D721Med (cell line): ENCODE data around the gene CYP26B1.

Experiments
- DNase-seq: peaks from one replicate; pipeline ENCODE4 v3.0.0; 2011; ENCODE audit warnings: low spot score; ENCODE audit not compliant: insufficient read length
- FAIRE-seq: peaks from 2 replicates; lab custom pipeline; 2011; peaks lifted over from hg19 to GRCh38; lab: Jason Lieb, UNC
- TF ChIP-seq, protein P1 (sequence below): IDR thresholded peaks from 2 replicates; pipeline ENCODE4 v1.5.1; 2012; ENCODE audit warnings: mild to moderate bottlenecking, control low read depth; ENCODE audit not compliant: insufficient read depth; ENCODE audit errors: missing control alignments

The CYP26B1 gene

DNA sequence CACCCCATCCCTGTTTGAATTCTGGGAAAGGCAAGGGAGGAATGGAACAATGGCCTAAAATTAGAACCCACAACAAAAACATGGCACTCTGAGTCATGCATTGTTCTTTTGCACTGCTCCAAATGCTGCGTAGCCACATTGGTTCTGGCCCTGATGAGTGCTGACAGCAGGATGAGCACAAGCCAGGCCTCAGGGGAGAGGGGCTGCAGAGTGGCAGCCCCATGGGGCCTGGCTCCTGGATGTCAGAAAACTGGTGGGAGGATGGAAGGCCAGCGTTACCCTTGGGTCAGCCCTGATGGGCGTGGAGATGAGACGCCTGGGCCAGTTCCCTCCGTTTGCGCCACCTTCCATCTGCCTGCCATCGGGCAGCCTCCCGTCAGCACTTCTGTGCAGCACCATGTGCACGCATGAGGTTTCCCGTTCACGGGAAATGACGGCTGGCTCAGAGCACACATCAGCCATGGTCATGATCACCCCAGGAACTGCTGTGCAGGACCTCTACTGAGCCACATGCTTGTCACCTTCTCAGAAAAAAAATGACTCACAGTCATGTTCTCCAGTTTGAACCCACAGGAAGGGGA, 65.6 kb downstream of the CYP26B1 start:
- TF ChIP-seq, protein P1, sequence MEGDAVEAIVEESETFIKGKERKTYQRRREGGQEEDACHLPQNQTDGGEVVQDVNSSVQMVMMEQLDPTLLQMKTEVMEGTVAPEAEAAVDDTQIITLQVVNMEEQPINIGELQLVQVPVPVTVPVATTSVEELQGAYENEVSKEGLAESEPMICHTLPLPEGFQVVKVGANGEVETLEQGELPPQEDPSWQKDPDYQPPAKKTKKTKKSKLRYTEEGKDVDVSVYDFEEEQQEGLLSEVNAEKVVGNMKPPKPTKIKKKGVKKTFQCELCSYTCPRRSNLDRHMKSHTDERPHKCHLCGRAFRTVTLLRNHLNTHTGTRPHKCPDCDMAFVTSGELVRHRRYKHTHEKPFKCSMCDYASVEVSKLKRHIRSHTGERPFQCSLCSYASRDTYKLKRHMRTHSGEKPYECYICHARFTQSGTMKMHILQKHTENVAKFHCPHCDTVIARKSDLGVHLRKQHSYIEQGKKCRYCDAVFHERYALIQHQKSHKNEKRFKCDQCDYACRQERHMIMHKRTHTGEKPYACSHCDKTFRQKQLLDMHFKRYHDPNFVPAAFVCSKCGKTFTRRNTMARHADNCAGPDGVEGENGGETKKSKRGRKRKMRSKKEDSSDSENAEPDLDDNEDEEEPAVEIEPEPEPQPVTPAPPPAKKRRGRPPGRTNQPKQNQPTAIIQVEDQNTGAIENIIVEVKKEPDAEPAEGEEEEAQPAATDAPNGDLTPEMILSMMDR: no peak
- DNase-seq: no peak
- no peak for FAIRE-seq

DNA sequence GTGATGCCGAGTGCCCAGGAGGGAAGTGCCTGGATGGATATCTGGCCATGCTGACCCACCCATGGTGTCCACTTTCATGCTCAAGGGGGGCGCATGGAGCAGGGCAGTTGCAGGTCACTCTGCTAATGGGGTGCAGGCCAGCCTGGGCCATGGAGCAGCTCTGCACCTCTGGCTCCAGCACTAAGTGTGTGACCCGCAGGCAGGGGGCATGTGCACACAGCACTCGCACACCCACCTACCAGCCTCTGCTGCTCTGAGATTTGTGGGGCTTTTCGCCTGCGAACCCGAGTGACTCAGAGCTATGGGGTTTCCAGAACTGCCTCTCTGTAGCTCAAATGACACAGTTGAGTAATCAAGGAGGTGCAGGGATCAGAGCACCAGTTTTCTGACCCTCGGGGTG, 66.2 kb downstream of the CYP26B1 start:
- FAIRE-seq: no peak
- TF ChIP-seq, protein P1: no peak
- DNase-seq: no peak

DNA sequence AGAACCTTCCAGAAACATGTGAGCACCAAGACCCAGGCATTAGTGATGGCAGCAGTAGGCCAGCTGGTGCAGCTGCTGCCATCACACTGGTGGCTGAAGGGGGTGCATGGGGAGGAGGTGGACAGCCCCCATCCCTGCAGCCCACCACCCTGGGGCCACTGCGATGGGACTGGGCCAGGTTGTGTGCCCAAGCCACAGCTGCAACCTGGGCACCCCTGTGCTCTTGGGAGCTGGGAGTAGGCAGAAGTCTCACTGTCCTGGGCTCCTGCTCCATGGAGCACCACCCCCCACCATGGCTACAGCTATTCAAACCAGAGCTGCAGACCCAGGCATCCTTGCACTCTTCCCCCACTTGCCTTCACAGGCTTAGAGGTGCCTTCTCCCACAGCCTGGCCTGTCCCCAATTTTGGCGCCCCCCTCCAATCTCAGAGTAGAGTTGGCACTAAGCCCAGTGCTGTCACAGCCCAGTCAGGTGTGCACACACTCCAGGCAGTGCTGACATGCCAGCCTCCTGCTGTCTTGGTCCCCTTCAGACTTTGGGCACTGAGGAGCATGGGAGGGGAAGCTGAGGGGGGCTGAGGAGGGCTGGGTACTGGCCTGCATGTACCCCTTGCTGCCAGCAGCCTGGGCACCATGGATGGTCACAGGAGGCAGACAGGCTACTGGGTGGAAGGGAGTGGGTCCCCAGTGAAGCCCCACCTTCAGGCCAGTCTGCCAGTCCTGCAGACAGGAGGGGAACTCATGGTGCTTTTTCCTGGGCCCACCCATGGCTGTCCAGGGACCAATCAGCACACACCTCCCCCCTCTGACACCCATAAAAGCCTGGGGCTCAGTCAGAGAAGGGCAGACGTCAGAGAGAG, 67.1 kb downstream of the CYP26B1 start:
- no peak for FAIRE-seq
- TF ChIP-seq, protein P1: no peak
- no peak for DNase-seq
